Neural cell (in vitro differentiated cells): ENCODE data around the gene WNT2B. TPM values are rescaled to one million over a fixed set of nuclear protein-coding genes. Genes with fewer than 3 reads are reported as not detected.

Experiments used
- H2AFZ ChIP-seq: fragments of 200-600, 300-800 bp; sonication (generic), shearing (Covaris generic); 2 replicates; pipeline ENCODE4 v1.6.0; 2014; ENCODE audit warnings: low read depth, mild to moderate bottlenecking, antibody characterized with exemption, low read length, moderate library complexity
- H3F3A ChIP-seq: fragments of 200-600 bp; shearing (Covaris generic); 2 replicates; pipeline ENCODE4 v1.6.1; 2016; ENCODE audit warnings: mild to moderate bottlenecking, moderate library complexity, mixed read lengths, antibody characterized with exemption, low read length; ENCODE audit not compliant: insufficient read depth, poor library complexity, severe bottlenecking
- H3K27ac ChIP-seq: fragments of 200-600, 300-800 bp; sonication (generic), shearing (Covaris generic); 2 replicates; pipeline ENCODE4 v1.5.1; 2014; ENCODE audit warnings: mild to moderate bottlenecking, low read length, moderate library complexity
- H3K27me3 ChIP-seq: fragments of 300-800, 200-600 bp; sonication (generic), shearing (Covaris generic); 2 replicates; pipeline ENCODE4 v1.6.0; 2014; ENCODE audit warnings: mild to moderate bottlenecking, low read depth, low read length, moderate library complexity; ENCODE audit not compliant: insufficient read depth
- H3K36me3 ChIP-seq: fragments of 300-800, 200-600 bp; sonication (generic), shearing (Covaris generic); 2 replicates; pipeline ENCODE4 v1.5.1; 2014; ENCODE audit warnings: mild to moderate bottlenecking, antibody characterized with exemption, low read length, moderate library complexity; ENCODE audit not compliant: insufficient read depth
- H3K4me2 ChIP-seq: fragments of 300-800, 200-600 bp; sonication (generic), shearing (Covaris generic); 2 replicates; pipeline ENCODE4 v1.6.0; 2014; ENCODE audit warnings: mild to moderate bottlenecking, low read length
- H3K4me3 ChIP-seq: fragments of 300-800, 200-600 bp; sonication (generic), shearing (Covaris generic); 2 replicates; pipeline ENCODE4 v1.5.1; 2014; ENCODE audit warnings: mild to moderate bottlenecking, low read length, moderate library complexity
- H3K79me2 ChIP-seq: fragments of 200-600 bp; shearing (Covaris generic); replicated peaks from 2 replicates; pipeline ENCODE4 v1.6.0; 2014; ENCODE audit warnings: mild to moderate bottlenecking, low read length, moderate library complexity; ENCODE audit not compliant: insufficient read depth
- H3K9ac ChIP-seq: fragments of 300-800, 200-600 bp; sonication (generic), shearing (Covaris generic); 2 replicates; pipeline ENCODE4 v1.6.1; 2016; ENCODE audit warnings: mild to moderate bottlenecking, low read length, mixed read lengths
- H3K9me2 ChIP-seq: fragments of 200-600 bp; shearing (Covaris generic); 2 replicates; pipeline ENCODE4 v1.6.1; 2016; ENCODE audit warnings: mild to moderate bottlenecking, low read length, mixed read lengths; ENCODE audit not compliant: insufficient read depth
- H3K9me3 ChIP-seq: fragments of 200-600, 300-800 bp; sonication (generic), shearing (Covaris generic); 2 replicates; pipeline ENCODE4 v1.6.1; 2016; ENCODE audit warnings: mild to moderate bottlenecking, mixed run types, low read length, moderate library complexity, mixed read lengths
- H4K20me1 ChIP-seq: fragments of 200-600 bp; shearing (Covaris generic); 2 replicates; pipeline ENCODE4 v1.6.1; 2016; ENCODE audit warnings: mild to moderate bottlenecking, mixed run types; ENCODE audit not compliant: insufficient read depth
- CTCF ChIP-seq: fragments of 450-650 bp; IDR thresholded peaks from 2 replicates; pipeline ENCODE4 v1.5.1; 2014; ENCODE audit warnings: antibody characterized with exemption, mild to moderate bottlenecking, moderate library complexity; ENCODE audit not compliant: poor library complexity, severe bottlenecking
- EP300 ChIP-seq: fragments of 450-650 bp; conservative IDR thresholded peaks from 2 replicates; pipeline ENCODE4 v1.6.1; 2014; ENCODE audit warnings: antibody characterized with exemption, mild to moderate bottlenecking, moderate library complexity; ENCODE audit not compliant: poor library complexity, severe bottlenecking
- EZH2 ChIP-seq: fragments of 200-600, 300-800 bp; shearing (Covaris generic), sonication (generic); IDR thresholded peaks from 2 replicates; pipeline ENCODE4 v1.6.1; 2014; ENCODE audit warnings: antibody characterized with exemption, low read length, borderline replicate concordance, mild to moderate bottlenecking; ENCODE audit not compliant: insufficient read depth, poor library complexity, severe bottlenecking
- MXI1 ChIP-seq: fragments of 450-650 bp; conservative IDR thresholded peaks from 2 replicates; pipeline ENCODE4 v1.6.1; 2014; ENCODE audit warnings: antibody characterized with exemption, mild to moderate bottlenecking; ENCODE audit not compliant: poor library complexity, severe bottlenecking
- POLR2AphosphoS5 ChIP-seq: IDR thresholded peaks from 2 replicates; pipeline ENCODE4 v1.6.1; 2012
- RAD21 ChIP-seq: fragments of 450-650 bp; conservative IDR thresholded peaks from 2 replicates; pipeline ENCODE4 v1.6.1; 2014; ENCODE audit warnings: antibody characterized with exemption, mild to moderate bottlenecking, moderate library complexity
- SMC3 ChIP-seq: fragments of 450-650 bp; conservative IDR thresholded peaks from 2 replicates; pipeline ENCODE4 v1.6.1; 2014; ENCODE audit warnings: antibody characterized with exemption, mild to moderate bottlenecking, moderate library complexity; ENCODE audit not compliant: poor library complexity
- TAF1 ChIP-seq: IDR thresholded peaks from 2 replicates; pipeline ENCODE4 v1.6.1; 2012; ENCODE audit warnings: low read depth
- polyA plus RNA-seq: library from polyadenylated mRNA; depleted of rRNA; stranded (reverse); fragments of >200 nt; gene quantifications from 2 replicates; pipeline ENCODE4 v1.2.3, GENCODE V29; 2014
- TF ChIP-seq, protein P1 (sequence below): IDR thresholded peaks from 2 replicates; pipeline ENCODE4 v1.6.1; 2012; ENCODE audit warnings: borderline replicate concordance

Gene WNT2B
- polyA plus RNA-seq, 1 donor from 2014 or later = 3.1 TPM

DNA sequence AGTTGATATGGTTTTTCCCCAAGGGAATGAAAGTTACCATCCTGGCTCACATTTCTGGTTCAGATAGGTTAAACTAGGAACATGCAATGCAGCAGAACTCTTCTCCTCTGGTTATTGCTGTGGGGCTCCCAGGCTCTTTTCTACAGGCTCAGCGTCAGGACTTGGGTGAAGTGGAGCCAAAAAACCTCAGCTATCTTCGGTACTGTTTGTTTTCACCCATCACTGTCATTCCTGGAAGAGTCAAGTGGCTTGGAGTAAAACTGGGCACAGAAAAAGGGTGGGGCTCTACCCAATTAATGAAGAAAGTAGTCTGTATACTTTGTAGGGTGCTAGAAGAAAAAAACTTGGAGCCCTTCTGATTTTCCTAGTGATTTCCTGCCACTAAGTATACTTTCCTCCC lies 9.4 kb downstream of the WNT2B start:
- Histone ChIP-seq H3K27me3 (no peaks in the 10 kb centered on the region), H3K9ac (no peak overlapping the region), H3K9me2 (no peaks in the 10 kb centered on the region), H4K20me1 (no peaks in the 10 kb centered on the region), H3K4me3 (no peak overlapping the region), H3K4me2 (no peak overlapping the region), H3K36me3 (no peaks in the 10 kb centered on the region), H2AFZ (no peak overlapping the region), H3K79me2 (no peaks in the 10 kb centered on the region), H3F3A (no peaks in the 10 kb centered on the region), H3K9me3 (no peaks in the 10 kb centered on the region), H3K27ac (no peak overlapping the region)
- TF ChIP-seq EZH2 = no peak
- TF ChIP-seq CTCF = no peak
- TF ChIP-seq MXI1 = no peak
- TF ChIP-seq POLR2AphosphoS5 = no peak
- no peak for TF ChIP-seq TAF1
- no peak for TF ChIP-seq RAD21
- no peak for TF ChIP-seq EP300
- TF ChIP-seq, protein P1, sequence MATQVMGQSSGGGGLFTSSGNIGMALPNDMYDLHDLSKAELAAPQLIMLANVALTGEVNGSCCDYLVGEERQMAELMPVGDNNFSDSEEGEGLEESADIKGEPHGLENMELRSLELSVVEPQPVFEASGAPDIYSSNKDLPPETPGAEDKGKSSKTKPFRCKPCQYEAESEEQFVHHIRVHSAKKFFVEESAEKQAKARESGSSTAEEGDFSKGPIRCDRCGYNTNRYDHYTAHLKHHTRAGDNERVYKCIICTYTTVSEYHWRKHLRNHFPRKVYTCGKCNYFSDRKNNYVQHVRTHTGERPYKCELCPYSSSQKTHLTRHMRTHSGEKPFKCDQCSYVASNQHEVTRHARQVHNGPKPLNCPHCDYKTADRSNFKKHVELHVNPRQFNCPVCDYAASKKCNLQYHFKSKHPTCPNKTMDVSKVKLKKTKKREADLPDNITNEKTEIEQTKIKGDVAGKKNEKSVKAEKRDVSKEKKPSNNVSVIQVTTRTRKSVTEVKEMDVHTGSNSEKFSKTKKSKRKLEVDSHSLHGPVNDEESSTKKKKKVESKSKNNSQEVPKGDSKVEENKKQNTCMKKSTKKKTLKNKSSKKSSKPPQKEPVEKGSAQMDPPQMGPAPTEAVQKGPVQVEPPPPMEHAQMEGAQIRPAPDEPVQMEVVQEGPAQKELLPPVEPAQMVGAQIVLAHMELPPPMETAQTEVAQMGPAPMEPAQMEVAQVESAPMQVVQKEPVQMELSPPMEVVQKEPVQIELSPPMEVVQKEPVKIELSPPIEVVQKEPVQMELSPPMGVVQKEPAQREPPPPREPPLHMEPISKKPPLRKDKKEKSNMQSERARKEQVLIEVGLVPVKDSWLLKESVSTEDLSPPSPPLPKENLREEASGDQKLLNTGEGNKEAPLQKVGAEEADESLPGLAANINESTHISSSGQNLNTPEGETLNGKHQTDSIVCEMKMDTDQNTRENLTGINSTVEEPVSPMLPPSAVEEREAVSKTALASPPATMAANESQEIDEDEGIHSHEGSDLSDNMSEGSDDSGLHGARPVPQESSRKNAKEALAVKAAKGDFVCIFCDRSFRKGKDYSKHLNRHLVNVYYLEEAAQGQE = no peak
- TF ChIP-seq SMC3 = no peak

GRCh38 chr1:112520166-112520565 lies 11.4 kb downstream of the WNT2B start:
- H3K9me3 ChIP-seq = no peaks in the 10 kb centered on the region
- no peak overlapping the region for H3K4me2 ChIP-seq
- H3K27ac ChIP-seq = no peak overlapping the region
- H3K9me2 ChIP-seq = no peaks in the 10 kb centered on the region
- H3K79me2 ChIP-seq = no peaks in the 10 kb centered on the region
- no peaks in the 10 kb centered on the region for H3K27me3 ChIP-seq
- H3K4me3 ChIP-seq = no peak overlapping the region
- no peak for TF ChIP-seq SMC3
- TF ChIP-seq MXI1 = no peak
- no peak for TF ChIP-seq POLR2AphosphoS5
- no peak for TF ChIP-seq EZH2
- TF ChIP-seq CTCF = no peak
- TF ChIP-seq, protein P1 = no peak
- no peak for TF ChIP-seq EP300
- TF ChIP-seq TAF1 = no peak
- no peak for TF ChIP-seq RAD21
- no peak overlapping the region for H3K9ac ChIP-seq
- H3F3A ChIP-seq = no peaks in the 10 kb centered on the region
- no peaks in the 10 kb centered on the region for H4K20me1 ChIP-seq
- H3K36me3 ChIP-seq = no peaks in the 10 kb centered on the region
- no peak overlapping the region for H2AFZ ChIP-seq
